Measurements from ENCODE around the gene PALMD.

PALMD gene

DNA sequence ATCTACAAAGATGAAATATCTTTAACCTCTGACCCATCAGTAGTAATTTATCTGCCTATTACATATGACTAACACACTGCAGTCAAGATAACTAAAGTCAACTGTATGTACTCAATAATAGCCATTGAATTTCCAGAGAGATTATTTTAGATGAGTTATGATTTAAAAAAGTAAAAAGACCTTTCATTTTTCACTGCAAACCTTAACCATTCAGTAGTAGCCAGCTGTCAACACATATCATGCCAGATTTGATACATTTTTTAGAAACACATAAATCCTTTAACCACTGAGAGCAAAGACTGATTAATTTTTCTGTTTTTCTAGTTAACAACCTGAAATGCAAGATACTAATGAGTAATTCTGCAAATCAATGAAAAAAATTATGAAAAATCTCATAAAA, 31.0 kb downstream of the PALMD start:
- Histone ChIP-seq H3K4me3 (no peak overlapping the region), H3K27ac (no peak overlapping the region)

DNA sequence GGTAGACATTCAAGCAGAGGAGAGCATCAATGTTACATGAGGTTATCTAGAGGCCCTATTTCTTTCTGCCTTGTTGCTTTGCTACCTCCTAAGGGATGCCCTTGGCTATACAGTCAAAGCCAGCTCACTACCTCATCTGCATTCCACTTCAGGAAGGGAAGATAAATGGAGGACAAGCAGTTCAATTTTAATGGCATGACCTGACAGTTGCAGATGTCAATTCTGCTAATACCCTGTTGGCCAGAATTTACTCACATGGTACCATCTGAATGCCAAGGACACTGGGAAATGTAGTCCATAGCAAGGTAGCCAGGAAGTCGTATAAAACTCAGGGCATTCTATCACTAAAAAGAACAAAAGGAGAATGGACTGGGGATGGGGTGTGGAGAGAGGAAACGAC, 31.5 kb downstream of the PALMD start:
- Histone ChIP-seq H3K4me3 (no peak overlapping the region), H3K27ac (no peak overlapping the region)

DNA sequence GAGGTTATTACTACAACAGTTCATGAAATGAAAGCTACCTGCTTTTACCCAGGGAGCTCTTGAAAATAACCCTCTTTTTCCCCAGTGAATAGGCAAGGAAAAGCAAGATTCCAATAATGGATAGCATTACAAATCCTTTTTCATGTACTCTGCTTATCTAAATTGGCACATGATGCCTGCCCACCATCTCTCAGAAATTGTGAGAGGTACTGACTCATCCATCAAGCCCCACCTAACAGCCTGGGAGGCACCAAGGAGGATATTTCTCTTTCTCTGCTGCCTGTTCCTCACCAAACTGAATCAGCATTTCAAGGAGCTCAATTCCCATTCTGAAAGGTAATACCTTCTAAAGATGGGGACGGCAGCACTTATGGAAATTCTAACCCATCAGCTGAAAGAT, 34.4 kb downstream of the PALMD start:
- H3K4me3 ChIP-seq, result no peak overlapping the region
- peak overlapping the region in 1 of 21 experiments; percentile 8 for H3K27ac ChIP-seq

GRCh38 chr1:99681583-99681982, 35.7 kb downstream of the PALMD start:
- H3K27ac ChIP-seq, result peak overlapping the region in 1 of 21 experiments; percentile 22
- H3K4me3 ChIP-seq, result no peak overlapping the region

DNA sequence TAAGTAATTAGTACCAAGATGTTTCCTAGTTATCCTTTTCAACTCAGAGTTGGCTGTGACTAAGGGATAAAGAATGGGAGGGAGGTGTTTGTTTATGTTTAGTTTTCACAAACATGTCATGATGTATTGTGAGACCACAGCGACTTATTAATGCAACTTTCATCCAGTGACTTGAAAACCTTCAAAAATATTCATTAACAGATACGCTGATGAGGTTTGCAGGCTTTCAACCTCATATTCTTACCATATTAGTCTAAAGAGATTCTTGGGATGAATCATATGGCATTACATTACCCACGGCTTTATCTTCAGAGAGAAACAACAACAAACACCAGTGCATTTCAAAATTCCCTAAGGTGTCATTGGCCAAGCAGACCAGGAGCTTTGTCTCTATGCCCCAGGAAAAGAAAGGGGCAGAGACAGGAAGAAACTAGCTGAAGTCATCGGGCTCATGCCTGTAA, 36.4 kb downstream of the PALMD start:
- H3K27ac ChIP-seq, result peak overlapping the region in 1 of 21 experiments; percentile 22
- H3K4me3 ChIP-seq, result no peak overlapping the region

DNA sequence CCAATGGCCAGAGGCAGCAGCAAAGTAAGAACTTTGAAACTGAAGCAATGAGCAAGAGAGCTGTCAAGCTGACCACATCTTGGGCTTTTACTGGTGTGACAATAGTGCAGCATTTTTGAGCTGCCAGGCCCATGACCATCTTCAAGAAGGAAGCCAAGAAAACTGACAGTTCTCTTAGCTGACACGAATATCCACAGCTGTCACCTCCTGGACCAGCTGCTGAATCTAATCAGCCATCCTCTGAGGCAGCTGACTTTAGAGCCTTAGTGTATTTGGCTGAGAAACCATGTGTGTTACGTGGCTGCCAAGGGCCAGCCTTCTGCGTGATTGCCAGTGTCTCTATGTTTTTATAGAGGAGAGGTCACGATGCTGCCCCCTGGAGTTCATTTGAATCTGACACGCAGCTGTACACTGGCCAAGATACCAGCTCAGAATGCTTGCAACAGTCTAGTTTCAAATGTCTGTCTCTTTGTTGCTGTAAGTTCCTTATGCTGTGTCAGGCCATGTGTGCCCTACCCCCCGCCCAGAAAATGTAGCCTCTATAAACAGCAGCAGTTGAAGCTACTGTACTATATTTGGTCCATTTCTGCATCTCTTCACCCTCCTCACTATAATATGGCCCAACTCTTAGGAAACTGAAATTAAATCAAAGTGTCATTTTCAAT, 39.7 kb downstream of the PALMD start:
- H3K27ac ChIP-seq, result peak overlapping the region in 8 of 21 experiments; percentile 10 to 61 (median 16)
- no peak overlapping the region for H3K4me3 ChIP-seq

GRCh38 chr1:99691175-99691574, 45.3 kb downstream of the PALMD start:
- H3K27ac ChIP-seq, result peak overlapping the region in 1 of 21 experiments; percentile 54
- H3K4me3 ChIP-seq, result no peak overlapping the region

DNA sequence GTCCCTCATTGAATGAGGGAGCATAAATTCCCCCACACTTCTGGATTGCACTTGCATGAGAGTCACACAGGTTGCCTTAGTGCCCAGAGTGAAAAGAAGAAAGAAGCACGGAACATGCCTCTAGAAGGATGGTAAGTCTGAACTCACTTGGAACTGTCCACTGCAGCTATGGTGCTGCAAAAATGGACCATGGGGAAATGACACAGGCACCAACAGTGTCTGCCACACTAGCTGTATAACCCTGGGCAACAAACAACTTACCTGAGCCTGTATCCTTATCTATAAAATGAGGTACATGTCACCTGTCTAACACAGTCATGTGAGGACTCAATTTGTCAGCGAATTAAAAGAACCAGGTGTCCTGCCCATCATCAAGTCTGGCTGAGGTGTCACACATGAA, 50.7 kb downstream of the PALMD start:
- no peak overlapping the region for H3K4me3 ChIP-seq
- no peak overlapping the region for H3K27ac ChIP-seq

DNA sequence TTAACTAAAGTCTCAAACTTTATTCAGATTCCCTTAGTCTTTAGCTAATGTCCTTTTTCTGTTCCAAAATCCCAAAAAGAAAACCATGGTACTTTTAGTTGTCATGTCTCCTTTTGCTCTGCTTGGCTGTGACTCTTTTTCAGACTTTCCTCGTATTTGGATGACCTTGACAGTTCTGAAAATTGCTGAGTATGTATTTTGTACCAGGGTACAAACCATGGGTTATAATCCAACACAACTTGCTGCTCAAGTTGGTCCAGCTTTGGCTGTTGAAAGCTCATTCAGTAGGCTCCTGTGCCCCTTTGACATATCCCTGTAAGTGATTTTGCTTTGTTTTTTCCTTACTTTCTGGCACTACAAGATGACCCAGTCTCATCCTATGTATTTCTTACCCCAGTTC, 51.7 kb downstream of the PALMD start:
- Histone ChIP-seq H3K4me3 (no peak overlapping the region), H3K27ac (no peak overlapping the region)

DNA sequence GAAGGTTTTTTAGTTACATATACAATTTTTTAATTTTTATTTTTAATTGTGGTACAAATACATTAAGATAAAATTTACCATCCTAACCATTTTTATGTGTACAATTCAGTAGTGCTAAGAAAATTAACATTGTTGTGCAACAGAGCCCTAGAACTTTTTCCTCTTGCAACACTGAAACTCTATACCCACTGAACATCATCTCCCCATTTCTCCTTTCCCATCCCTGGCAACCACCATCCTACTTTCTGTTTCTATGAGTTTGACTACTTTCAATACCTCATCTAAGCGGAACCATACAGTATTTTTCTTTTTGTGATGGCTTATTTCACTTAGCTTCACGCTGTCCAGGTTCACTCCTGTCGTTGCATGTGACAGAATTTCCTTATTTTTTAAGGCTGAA, 54.1 kb downstream of the PALMD start:
- Histone ChIP-seq H3K4me3 (no peak overlapping the region), H3K27ac (no peak overlapping the region)

GRCh38 chr1:99702221-99702620, 56.3 kb downstream of the PALMD start:
- Histone ChIP-seq H3K4me3 (no peak overlapping the region), H3K27ac (no peak overlapping the region)

GRCh38 chr1:99704356-99704816, 58.5 kb downstream of the PALMD start:
- no peak overlapping the region for H3K4me3 ChIP-seq
- H3K27ac ChIP-seq, result peak overlapping the region in 2 of 21 experiments; percentile 4 to 9

DNA sequence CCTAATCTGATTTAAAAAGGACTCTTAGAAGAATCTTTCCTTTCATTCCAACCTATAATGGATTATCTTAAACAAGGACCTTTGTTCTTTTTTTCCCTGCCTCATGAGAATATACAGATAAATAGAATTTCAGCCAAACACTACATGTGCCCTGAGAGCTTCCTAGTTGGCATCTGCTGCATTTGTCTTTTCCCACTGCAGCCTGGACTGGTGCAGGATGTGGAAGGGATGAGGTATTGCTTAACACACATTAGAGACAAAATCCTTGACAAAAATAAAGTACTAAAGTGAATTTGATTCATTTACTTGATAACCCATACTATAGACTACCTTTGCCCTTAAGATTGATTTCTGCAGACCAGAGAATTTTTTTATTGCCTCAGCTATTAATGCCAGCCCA, 59.5 kb downstream of the PALMD start:
- H3K4me3 ChIP-seq, result no peak overlapping the region
- H3K27ac ChIP-seq, result peak overlapping the region in 2 of 21 experiments; percentile 29 to 45

DNA sequence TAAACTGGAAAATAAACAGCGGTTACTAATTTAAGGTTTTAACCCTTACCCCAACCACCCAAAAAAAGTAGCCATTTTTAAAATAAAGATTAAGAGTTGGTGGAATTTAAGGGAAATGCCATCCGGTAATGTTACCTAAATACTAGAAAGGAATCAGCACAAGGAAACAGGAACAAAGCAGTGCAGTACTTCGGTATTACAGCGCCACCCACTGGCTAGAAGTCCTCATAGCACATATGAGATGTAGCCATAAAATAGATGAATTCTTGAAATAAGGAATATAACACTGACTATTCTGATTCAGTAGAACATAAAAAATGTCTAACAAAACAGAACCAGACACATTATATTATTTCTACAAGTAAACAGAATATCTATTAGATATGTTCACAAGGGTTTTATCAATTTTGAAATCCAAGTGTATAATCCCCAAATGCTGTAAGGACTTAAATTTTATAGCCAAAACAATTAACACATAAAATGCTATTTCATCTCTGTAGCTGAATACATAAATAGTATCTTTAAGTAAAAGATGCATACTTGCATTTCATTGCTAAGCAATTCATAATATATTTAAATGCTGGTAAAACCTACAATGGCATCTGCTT, 61.7 kb downstream of the PALMD start:
- Histone ChIP-seq H3K4me3 (no peak overlapping the region), H3K27ac (no peak overlapping the region)

DNA sequence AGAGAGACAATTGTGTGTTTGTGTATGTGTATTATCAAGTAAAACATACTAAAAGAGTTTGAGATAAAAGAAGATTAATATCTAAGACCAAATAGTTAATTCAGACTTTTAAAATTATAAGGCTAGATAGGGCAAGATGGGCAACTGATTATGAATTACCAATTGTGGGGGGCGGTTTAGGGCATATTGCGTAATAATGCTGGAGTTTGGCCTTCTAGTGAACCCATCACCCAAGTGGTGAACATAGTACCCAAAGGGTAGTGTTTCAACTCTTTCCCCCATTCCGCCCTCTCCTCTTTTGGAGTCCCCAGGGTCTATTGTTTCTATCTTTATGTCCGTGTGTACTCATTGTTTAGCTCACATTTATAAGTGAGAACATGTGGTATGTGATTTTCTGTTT, 65.1 kb downstream of the PALMD start:
- Histone ChIP-seq H3K27ac (no peak overlapping the region), H3K4me3 (no peak overlapping the region)

- H3K27ac ChIP-seq, result no peak overlapping the region
- H3K4me3 ChIP-seq, result no peak overlapping the region
Observed at GRCh38 chr1:99713006-99713405, 67.1 kb downstream of the PALMD start.

- no peak overlapping the region for H3K27ac ChIP-seq
- no peak overlapping the region for H3K4me3 ChIP-seq
Observed at GRCh38 chr1:99717005-99717404, 71.1 kb downstream of the PALMD start.

DNA sequence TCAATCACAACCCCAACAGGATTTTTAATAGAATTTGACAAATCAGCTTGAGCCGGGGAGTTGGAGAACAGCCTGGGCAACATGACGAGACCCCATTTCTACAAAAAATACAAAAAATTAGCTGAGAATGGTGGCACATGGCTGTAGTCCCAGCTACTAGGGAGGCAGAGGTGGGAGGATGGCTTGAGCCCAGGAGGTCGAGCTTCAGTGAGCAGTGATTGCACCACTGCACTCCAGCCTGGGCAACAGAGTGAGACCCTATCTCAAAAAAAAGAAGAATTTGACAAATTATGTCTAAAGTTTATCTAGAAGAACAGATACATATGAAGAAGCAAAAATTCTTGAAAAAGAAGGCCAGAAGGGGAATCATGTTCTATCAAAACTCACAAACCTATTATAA, 77.3 kb downstream of the PALMD start:
- Histone ChIP-seq H3K27ac (no peak overlapping the region), H3K4me3 (no peak overlapping the region)

DNA sequence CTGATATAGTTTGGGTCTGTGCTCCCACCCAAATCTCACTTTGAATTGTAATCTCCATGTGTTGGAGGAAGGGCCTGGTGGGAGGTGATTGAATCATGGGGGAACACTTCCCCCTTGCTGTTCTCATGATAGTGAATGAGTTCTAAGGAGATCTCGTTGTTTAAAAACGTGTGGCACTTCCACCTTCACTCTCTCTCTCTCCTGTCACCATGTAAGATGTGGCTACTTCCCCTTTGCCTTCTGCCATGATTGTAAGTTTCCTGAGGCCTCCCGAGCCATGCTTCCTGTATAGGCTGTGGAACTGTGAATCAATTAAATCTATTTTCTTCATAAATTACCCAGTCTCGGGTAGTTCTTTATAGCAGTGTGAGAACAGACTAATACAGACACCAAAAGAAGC, 80.1 kb downstream of the PALMD start:
- no peak overlapping the region for H3K27ac ChIP-seq
- no peak overlapping the region for H3K4me3 ChIP-seq

DNA sequence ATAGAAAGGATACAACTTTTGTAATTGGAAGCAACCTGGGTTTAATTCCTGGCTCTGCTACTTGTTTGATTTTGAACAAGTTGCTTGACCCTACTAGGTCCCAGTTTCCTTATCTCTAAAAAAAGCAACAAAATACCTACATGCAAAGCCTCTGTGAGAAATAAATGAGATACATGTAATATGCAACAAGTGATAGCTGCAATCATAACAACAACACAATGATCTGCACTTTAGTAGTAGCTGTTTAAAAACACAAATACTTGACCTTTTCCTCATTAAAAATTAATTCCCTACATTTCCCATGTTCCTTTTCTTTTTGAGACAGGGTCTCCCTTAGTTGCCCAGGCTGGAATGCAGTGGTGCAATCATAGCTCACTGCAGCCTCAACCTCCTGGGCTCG, 80.5 kb downstream of the PALMD start:
- no peak overlapping the region for H3K27ac ChIP-seq

GRCh38 chr1:99726818-99727217, 80.9 kb downstream of the PALMD start:
- no peak overlapping the region for H3K4me3 ChIP-seq
- H3K27ac ChIP-seq, result no peak overlapping the region

More for the DNA sequence above, 80.5 kb downstream of the PALMD start:
- H3K4me3 ChIP-seq, result no peak overlapping the region

All from skin epidermis (tissue), 12 donors.